Gastrocnemius medialis (tissue), 4 donors: Measurements from ENCODE around the gene CRACDL.

Source experiments
- CTCF ChIP-seq, 5 experiments: fragments of 450-650 bp in 3 of 5; fragments of 200-600 bp in 2 of 5; sonication (generic) in 2 of 5; IDR thresholded peaks in 4 of 5; conservative IDR thresholded peaks in 1 of 5; 1 replicate in 4 of 5; 2 replicates in 1 of 5; pipeline ENCODE4 v1.5.1; 2016 to 2019; ENCODE audit warnings: antibody characterized with exemption in 5 of 5, mild to moderate bottlenecking in 3 of 5, moderate library complexity in 3 of 5
- POLR2A ChIP-seq, 2 donors: fragments of 450-650 bp; IDR thresholded peaks; one replicate each; pipeline ENCODE4 v1.6.1; 2017; ENCODE audit warnings: antibody characterized with exemption in 2 of 2, mild to moderate bottlenecking in 2 of 2, moderate library complexity in 2 of 2

GRCh38 chr2:98847853-98848252 lies 88.2 kb downstream of the CRACDL start:
- TF ChIP-seq CTCF (IDR thresholded peaks at IDR 0.05 in 4 of 5, conservative IDR thresholded peaks at IDR 0.05 in 1 of 5) (no peak), POLR2A (IDR thresholded peaks at IDR 0.05) (no peak)
